ENCODE measurements around the gene GDPD5. TPM values are rescaled to one million over a fixed set of nuclear protein-coding genes. Genes with fewer than 3 reads are reported as not detected.

Gene GDPD5
- polyA plus RNA-seq, 1 donor, result 28.3 TPM

DNA sequence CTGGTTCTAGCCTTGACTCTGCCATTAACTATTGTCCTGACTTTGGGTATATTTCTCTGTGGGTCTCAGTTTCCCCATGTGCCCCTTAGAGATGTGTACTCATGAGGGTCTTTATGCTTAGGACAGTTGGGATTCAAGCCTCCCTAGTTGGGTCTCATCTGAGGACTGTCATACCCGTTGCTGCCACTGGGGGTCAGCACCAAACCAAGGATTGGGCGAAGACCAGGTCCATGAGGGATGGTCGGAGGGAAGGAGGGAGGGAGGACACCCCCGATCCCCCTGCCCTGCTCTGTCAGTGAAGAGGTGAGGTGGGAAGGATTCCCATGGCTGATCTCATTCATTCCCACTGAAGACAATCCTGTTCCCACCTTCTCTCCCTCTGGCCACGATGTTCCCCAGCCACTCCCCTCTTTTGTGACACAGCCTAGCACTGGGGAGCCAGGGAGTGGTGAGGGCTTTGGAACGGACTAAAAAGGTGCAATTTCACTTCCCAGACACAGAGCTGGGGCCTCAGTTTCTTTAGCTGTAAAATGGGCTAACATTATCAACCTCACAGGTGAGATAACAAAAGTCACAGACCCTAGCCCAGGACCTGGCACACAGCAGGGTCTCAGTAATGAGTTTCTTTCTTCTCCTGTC lies 80.3 kb downstream of the GDPD5 start:
- DNase-seq, result peak; percentile 63

DNA sequence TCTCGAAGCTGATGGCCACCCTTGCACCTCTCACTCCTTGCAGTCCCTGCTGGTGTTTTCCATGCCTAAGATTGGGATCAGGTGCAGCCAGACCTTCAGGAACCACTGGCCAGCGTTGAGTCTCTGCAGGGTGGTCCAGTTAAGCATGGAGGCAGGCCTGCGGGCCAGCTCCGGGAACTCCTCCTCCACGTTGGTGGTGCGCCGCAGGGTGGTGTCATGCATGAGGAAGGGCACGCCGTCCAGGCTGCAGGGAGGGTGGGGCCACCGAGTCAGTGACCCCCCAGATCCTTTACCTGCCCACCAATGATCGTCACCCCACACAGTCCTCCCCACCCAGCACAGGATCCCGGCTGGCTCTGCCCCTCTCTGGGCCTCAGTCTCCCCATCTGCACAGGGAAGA lies 82.7 kb downstream of the GDPD5 start:
- DNase-seq, result no peak

DNA sequence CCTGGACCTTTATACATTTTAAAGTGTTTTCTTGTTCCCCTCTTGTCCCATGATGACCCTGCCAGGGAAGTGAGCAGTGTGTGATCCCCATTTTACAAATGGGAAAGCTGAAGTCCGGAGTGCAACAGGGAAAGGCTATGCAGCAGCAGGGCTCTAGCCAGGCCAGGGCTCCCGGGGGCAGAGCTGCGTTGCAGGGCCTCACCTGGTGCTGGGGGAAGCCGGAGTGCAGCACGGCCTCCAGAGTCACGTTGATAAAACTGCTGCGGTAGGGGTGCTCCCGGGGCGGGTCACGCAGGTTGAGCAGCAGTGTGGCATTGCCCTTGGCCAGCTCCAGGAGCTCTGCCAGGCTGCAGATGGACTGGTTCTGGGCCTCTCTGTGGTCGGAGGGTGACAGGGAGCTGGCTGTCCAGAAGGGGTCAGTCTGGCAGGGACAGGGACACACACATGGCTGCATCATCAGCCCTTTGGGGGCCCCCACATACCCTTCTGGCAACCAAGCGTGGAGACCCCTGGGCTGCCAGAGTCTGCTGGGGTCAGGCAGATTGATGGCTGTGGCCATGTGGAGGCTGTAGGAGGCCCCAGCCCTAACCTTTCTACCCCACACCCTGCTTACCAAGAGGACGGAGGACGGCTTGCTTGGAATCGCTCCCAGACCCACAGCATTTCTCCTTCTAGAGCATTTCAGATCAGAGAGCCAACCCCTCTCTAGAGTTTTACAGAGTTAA lies 83.4 kb downstream of the GDPD5 start:
- DNase-seq, result no peak

DNA sequence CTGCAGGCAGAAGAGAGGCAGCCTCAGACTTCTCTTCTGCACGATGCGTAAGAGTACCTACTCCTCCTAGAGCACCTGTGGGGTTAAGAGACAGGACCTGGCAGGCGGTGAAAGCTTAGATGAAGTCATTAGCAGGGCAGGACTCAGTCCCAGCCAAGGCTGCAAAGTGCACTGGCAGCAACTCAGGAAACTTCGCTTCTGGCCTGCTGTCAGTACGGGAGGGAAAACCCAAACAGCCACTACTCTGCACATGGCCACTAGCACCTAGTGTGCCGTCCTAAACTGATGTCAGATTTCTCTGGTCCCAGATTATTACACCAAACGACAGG lies 84.0 kb downstream of the GDPD5 start:
- DNase-seq, result peak; percentile 48

DNA sequence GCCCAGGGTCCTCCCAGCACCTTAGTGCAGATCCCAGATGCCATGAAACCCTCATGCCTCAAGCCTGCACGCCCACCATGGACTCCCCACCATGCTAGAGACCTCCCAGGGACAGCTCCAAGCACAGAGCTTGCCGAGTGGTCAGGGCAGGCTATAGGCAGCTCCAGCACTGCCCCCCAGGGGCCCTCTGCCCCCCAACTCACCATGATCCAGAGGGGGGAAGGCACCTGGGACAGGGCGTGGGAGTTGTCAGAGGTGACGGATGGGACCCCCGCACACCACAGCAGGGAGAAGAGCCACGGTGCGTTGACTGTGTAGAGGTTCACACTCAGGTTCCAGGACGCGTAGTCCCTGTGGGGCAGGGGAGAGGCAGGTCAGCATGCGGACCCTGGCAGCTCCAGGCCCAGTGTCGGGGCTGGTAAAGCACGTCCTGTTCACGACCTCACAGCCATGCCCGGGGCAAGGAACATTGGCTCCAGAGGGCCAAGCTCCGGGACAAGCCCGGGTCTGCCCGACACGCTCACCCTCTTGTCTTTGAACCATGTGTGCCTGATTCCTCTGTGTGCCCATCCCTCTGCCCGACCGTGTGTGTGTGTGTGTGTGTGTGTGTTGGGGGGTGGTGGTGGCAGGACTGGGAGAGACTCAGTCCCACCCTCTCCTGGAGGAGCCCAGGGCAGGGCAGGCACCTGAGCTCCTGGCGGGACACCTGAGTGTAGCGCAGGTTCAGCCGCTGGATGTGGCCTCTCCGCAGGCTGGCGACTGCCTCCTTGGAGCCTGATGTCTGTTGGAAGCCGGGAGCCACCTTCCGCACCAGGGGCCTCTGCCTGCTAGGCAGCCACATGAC lies 84.6 kb downstream of the GDPD5 start:
- no peak for DNase-seq

DNA sequence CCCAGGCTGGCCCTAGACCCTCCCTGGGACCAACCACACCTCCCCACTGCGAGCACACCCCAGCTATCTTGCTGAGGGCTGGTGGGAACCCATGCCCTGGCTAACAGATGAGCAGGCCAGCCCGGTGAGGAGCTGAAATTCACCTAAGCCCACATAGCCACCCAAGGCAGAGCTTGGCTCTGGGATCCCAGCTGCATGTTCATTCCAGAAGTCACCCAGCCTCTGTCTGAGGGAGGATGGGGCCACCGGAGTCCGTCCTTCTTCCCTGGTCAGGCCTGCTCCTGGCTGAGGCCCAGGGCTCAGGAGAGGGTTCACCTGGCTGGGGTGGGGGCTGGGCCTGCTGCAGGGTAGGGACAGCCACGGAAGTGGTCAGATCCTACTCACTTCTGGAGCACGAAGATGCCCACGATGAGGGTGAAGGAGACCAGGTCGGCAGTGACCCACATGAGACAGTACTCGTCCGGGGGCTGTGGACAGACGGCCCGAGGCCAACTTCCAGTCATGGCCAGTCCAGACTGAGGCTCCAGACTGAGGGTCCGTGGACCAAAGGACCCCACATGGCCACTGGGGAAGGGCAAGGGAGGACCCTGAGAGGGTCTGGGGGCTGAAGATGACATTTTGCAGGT lies 86.1 kb downstream of the GDPD5 start:
- no peak for DNase-seq

DNA sequence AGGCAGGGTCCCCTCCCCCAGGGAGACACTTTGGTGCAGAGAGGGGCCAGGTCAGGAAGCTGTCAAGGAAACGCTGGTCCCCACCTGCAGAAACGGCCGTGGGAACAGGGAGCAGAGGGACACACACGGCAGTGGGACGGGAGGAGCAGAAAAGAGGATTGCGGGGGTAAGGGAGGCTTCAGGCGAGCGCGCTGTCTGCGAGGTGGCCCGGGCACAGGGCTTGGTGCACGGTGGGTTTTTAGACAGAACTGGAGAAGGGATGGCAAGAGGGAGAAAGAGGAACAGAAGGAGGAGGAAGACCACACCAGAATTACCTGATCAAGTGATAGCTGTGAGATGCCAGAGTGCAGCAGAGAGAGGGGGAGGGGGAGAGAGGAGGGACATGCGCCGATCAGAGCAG lies 86.7 kb downstream of the GDPD5 start:
- no peak for DNase-seq

DNA sequence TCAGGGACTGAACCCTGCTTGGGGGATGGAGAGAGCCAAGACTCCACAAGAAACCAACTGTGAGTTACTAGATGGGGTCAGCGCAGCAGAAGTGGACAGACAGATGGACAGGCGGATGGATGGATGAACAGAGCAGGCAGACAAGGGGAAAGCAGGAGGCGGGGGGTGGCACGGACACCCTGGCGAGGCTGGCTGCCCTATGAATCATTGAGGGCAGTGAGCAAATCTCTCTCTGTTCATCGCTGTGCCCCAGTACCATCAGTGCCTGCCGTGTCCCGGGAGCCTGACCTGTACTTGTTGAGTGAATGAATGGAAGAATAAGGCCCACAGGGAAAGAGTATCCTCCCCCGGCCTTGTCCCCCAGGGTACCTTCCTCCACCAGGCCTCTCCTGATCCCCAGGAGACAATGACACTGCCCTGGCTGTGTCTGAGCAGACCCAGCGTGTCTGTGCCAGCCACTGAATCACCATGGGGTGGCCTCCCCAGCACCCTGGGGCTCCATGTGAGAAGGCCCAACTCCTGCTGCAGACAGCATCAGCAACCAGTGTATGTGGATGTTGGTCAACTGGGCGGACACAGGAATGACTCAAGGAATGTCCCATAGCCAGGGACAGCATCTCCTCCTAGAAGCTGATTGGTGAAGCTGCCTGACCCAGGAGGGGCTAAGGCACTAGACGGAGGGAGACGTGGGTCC lies 87.6 kb downstream of the GDPD5 start:
- DNase-seq, result no peak

DNA sequence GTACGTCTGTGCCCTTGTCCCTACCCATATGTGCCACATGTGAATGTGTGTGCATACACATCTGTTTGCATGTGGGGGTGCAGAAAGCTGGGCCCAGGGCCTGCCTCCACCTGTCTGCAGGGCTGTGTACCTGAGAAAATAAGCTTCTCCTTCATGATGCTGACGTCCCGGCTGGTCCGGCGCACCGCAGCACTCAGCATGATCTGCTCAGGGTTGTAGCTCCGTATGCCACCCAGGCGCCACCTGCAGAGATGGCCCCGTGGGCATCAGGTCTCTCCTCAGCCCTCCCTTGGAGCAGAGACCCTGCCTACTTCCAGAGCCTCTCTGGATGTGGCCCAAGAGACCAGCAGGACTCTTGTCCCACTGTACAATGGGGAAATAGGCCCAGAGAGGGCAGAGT lies 88.9 kb downstream of the GDPD5 start:
- no peak for DNase-seq

DNA sequence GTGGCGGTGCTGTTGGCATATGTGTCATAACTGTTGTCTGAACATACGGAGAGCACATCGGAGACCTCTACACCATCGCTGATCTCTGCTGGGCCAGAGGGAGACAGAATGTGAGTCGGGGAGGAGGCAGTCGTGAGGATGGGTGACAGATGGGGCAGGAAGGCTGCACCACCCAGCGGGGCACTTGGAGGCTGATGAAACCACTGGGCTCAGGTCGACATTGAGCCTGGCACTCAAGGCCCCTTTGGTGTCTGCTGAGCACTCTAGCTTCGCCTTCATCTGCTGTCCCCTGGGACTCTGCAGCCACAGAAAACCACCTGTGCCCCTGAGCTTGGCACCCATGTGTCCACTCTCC lies 90.2 kb downstream of the GDPD5 start:
- DNase-seq, result no peak

DNA sequence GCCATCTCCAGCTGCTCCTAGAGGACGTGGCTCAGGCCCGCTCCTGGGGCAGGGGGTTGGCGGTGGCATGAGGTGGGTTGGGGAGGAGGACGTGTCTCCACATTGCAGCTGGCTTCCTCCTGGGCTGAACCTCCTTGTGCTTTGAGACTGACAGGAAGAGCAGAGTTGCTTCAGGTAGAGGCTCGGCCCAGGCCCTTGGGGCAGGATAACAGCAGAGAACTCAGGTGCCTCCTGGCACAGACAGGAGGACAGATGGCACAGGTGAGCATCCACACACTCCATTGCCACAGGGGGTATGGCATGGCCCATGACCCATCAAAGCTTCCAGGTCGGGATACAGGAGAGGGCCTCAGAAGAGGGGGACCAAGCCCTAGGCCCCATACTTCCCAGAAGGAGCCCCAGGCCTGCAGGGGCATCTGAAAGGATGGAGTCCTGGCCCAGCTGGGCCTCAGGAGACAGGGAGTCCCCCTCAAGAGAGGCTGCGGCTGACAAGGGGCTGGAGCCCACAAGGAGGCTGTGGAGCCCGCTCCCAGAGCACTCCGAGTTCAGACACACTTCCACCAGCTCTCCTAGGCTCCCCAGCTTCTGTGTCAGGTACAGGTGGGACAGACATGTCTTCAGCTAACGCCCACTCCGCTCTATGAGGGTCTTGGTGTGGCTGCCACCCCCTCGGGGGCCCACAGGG lies 90.7 kb downstream of the GDPD5 start:
- DNase-seq, result no peak

DNA sequence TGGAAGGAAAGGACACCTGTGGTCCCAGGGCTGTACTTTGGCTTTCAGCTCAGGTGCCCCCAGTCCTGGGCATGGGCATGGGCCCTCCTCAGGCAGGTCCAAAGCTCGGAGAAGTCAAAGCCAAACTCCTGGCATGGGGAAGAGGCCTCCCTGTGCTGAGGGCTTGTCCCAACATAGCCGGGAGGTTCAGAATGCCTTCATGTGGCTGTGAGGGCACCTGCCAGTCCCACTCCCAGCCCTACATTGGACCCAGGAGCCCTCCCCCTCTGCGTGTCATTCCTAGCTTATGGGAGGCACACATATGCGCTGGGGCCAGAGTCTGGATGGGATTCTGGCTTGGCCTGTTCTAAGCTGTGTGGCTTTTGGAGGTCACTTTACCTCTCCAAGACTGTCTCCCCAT lies 91.7 kb downstream of the GDPD5 start:
- DNase-seq, result no peak

DNA sequence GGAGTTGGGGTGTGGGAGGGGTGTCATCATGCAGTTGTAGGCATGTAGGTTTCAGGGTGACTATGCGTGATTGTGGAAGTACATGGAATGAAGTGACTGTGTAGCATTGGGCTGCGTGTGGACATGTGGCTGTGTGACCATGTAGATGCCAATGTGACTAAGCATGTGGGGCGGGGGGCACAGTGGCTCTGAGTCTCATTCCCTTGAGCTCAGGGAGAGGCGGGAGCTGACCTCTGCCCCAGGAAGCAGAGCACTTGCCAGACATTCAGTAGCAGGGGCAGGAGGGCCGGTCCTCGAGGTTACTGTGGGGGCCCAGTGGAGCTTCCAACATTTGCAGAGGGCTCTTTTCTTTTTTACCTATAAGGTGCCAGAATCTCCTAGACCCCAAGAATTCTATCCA lies 92.3 kb downstream of the GDPD5 start:
- DNase-seq, result no peak

DNA sequence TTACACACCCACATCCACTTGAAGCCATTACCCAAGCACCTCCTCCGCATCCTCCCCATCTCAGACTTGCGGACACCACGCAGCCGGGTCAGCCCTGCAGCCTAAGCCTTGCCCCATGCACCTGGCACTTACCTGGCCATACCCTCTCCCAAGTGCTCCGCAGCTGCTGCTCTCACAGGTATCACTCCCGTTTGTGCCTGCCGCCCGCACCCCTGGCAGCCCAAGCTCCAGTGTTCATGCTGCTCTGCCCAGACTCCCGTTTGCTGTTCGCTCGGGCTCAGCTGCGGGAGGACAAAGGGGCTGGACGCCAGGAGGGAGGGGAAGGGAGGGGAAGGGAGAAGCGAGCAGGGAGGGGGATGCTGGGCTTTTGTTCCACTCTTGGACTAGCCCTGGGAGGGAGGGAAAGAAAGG lies 92.8 kb downstream of the GDPD5 start, which contains the start of gene KLHL35:
TSS of gene KLHL35 (minus strand) at position 293 of the 411 bp plus-strand sequence. CDS start 2,574 bp downstream, outside the sequence.
- no peak for DNase-seq

DNA sequence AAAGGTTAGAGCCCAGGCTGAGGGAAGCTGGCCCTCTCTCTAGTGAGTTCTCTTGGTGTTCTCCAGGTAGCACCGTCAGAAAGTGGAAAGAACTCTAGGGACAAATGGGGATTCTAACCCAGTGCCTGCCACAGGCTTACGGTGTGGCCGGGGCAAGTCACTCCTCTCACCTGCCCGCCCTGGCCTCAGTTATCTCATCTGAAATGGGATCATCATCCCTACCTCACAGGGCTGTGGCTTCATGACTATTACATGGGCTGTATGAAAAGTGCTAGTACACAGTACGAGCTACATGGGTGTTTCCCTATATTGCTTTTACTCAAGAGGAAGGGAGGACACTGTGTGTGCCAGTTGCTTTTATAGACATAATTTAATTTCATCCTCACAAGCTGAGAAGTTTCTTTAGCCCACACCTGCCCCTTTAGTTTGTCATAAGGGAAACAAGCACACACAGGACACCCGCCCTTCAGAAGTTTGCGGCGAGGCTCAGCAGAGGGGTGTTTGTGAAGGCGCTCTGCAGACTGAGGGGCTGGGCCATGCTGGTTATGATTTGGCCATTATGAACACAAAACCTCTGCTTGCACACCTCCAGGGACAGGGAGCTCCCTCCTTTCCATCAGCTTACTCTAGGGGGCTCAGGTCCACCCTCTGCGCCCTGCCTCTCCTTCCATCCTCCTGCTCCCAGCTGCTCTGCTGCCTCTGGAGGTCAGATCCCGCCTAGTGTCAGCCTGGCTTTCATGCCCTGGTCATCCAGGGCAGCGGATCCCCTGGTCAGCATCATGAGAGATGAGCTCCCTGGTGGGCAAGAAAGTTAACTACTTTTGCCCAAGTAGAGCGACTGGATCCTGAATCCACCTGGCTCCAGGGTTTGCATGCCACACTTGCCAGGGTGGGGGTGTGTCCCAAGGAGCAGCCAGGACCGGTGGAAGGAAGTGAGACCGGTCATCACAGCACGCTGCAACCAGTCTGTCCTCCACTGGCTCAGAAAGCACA lies 93.9 kb downstream of the GDPD5 start:
- no peak for DNase-seq

DNA sequence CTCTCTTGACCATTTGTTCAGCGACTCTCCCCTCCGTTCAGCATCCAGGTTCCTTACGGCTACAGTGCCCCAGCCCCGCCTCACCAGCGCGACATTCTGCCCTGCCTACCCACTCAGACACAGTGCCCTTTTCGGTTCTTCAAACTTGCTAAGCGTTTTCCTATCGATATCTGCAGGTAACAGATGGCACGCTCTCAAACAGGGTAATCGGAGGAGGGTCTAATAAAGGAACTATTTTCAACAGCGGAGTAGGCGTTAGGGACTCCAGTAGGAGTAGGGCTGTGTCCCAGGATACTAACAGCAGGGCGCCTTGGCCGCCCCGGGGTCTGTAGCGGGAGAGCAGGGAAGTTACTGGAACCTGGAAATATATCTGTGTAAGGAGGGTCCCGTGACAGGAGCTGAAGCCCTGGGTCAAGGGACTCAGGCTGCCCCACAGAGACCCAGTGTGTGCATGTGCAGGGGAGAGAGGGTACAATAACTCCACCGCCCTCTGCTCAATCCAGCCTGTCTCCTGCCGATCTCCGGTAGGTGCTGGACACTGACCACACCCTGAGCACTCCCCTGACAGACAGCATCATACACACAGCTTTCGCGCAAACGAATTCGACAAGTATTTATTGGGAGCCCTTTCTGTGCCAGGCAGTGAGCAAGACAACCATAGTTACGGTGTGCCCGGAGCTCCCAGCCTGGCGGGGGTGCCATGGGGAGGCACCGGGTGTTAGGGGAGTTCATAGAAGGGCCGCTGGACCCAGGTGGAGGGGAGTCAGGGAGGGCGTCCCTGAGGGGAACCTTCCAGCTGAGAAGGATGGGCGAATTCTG lies 94.8 kb downstream of the GDPD5 start:
- DNase-seq, result no peak

DNA sequence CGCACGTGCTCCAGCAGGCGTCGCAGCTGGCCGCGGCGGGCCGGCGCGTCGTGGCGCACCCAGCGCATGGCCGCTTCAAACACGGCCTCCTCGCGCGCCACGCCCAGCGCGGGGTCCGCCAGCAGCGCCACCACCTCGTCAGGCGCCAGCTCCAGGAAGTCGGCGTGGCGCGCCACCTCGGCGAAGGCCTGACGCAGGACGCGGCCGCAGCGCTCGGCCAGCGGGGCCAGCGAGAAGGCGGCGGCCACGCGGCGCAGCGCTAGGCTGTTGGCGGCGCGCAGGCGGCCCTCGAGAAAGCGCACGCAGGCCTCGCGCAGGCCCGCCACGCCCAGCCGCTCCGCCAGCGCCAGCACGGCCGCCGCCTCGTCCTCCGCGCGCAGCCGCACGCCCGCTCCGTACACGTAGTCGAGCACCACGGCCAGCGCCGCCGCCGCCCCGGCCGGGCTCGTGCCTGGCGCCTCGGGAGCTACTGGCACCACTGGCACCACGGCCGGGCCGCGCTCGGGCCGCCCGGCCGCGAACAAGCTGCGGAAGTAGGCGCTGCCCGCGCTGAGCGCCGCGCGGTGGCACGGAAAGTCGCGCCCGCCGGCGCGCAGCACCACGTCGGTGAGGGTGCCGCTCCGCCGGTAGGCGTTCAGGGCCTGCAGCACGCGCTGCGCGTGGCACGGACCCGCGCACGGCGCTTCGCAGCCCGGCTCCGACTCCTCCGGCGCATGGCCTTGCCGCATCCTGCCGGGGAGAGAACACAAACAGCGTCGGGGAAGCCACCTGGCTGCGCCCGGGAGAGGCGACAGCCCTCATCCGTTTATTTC lies 95.6 kb downstream of the GDPD5 start:
- DNase-seq, result peak; percentile 71

DNA sequence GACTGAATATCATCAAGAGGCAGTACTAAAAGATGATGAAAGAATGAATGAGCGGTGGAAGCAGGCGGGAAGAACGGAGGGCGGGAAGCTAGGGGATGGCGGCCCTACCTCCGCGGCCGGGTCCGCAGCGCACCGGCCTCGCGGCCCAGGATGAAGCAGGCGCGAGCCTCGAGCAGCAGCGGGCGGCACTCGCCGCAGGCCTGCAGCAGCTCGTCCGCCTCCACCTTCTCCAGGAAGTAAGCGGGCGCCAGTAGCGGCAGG lies 96.2 kb downstream of the GDPD5 start:
- no peak for DNase-seq

DNA sequence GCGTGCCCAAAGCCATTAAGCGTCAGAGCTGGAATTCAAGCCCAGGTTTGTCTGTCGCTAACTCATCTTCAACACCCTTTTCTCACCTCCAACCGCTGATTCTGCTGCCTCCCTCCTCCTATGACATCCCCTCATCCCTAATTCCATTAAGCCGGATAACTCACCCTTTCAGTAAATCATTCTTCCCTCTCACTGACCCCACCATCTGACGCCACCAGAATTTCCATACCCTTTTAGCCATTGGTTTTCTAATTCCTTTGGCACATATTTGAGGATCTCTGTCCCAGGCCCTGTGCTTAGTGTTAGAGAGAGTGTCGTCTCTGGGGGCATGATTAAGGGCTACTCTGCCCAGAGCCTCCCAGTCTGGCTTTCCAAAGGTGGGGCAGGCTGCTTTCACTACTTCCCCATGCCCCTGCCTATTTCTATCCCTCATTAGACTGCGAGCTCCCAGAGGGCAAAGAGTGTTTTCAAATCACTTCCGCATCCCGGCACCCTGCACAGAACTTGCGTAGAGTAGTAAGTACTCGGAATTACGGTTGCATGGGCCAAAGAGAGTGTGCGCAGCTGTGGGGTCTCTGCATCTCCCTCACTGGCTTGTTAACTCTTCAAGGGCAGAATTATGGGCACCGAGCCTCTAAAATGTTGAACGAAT lies 96.6 kb downstream of the GDPD5 start:
- DNase-seq, result no peak

Data from hindlimb muscle (tissue), 1 donor.